Hematopoietic multipotent progenitor cell treated with erythropoietin and hydrocortisone succinate and interleukin-3 and kit ligand, for 8 days (in vitro differentiated cells): Measurements from ENCODE around the gene RTN4RL2.

Experiments
- DNase-seq: peaks from one replicate; pipeline ENCODE4 v3.0.0-alpha.2; 2015

RTN4RL2 gene

GRCh38 chr11:57481915-57482781 lies 21.8 kb downstream of the RTN4RL2 start:
- DNase-seq: no peak

GRCh38 chr11:57482782-57483561 lies 22.6 kb downstream of the RTN4RL2 start:
- peak; percentile 54 for DNase-seq

GRCh38 chr11:57483562-57483918 lies 23.2 kb downstream of the RTN4RL2 start:
- no peak for DNase-seq

- DNase-seq: no peak
Observed at GRCh38 chr11:57484141-57484710, 23.9 kb downstream of the RTN4RL2 start.

GRCh38 chr11:57485217-57485990 lies 25.1 kb downstream of the RTN4RL2 start:
- DNase-seq: no peak

GRCh38 chr11:57487021-57487778 lies 26.9 kb downstream of the RTN4RL2 start:
- no peak for DNase-seq

- no peak for DNase-seq
Observed at GRCh38 chr11:57487920-57488659, 27.8 kb downstream of the RTN4RL2 start.

- DNase-seq: no peak
Observed at GRCh38 chr11:57490456-57491248, 30.3 kb downstream of the RTN4RL2 start.

- peak; percentile 74 for DNase-seq
Observed at GRCh38 chr11:57491371-57492061, 31.2 kb downstream of the RTN4RL2 start.

GRCh38 chr11:57493507-57494503 lies 33.5 kb downstream of the RTN4RL2 start:
- DNase-seq: peak; percentile 54

- DNase-seq: no peak
Observed at GRCh38 chr11:57496109-57496820, 35.9 kb downstream of the RTN4RL2 start.

GRCh38 chr11:57497303-57498247 lies 37.2 kb downstream of the RTN4RL2 start:
- no peak for DNase-seq

GRCh38 chr11:57498540-57498939 lies 38.2 kb downstream of the RTN4RL2 start:
- no peak for DNase-seq

GRCh38 chr11:57499413-57499982 lies 39.2 kb downstream of the RTN4RL2 start:
- peak; percentile 88 for DNase-seq

GRCh38 chr11:57499983-57500461 lies 39.7 kb downstream of the RTN4RL2 start:
- DNase-seq: no peak

- DNase-seq: no peak
Observed at GRCh38 chr11:57500515-57500914, 40.2 kb downstream of the RTN4RL2 start.
